HCT116 (cell line): ENCODE measurements around the gene SUGT1. TPM values are rescaled to one million over a fixed set of nuclear protein-coding genes. Genes with fewer than 3 reads are reported as not detected.

Source experiments
- ATAC-seq: fragments of 200-7000 bp; cut with Tn5 transposase; 2 replicates; pipeline ENCODE4 v1.9.1; 2020; ENCODE audit warnings: mild to moderate bottlenecking, moderate library complexity
- BruUV-seq: library from RNA; stranded (reverse); fragments of 400-500 nt; replicated peaks from 2 replicates; lab custom pipeline; 2021; lab: Mats Ljungman, UMichigan
- CTCF ChIA-PET: fragments of 300-600 bp; sonication (Branson Sonifier 250); formaldehyde crosslinking; loops from one replicate; lab custom pipeline; 2021; ENCODE audit warnings: antibody characterized with exemption; lab: Charles Lee
- POLR2A ChIA-PET: fragments of 300-600, 350-600 bp; sonication (Branson Sonifier 250); formaldehyde crosslinking; loops from one replicate; lab custom pipeline; 2021; ENCODE audit warnings: antibody characterized with exemption; lab: Charles Lee
- RAD21 ChIA-PET, 2 experiments: fragments of 300-600 bp; sonication (Branson Sonifier 250); formaldehyde crosslinking; loops; one replicate each; lab custom pipeline; 2023; ENCODE audit warnings: low total read pairs in 2 of 2; ENCODE audit not compliant: uncharacterized antibody in 2 of 2, unreplicated experiment in 2 of 2, low non-redundant PET in 1 of 2; lab: Charles Lee
- DNase-seq: peaks from one replicate; pipeline ENCODE4 v3.0.0-alpha.2; 2010; ENCODE audit warnings: low read depth, low spot score
- H2AFZ ChIP-seq: fragments of 200-600 bp; shearing (Covaris generic), sonication (generic); 2 replicates; pipeline ENCODE4 v1.6.1; 2017; ENCODE audit warnings: low read depth, mixed run types, mixed read lengths, antibody characterized with exemption, low read length; ENCODE audit not compliant: poor library complexity, severe bottlenecking
- H3K27ac ChIP-seq: 2 replicates; pipeline ENCODE4 v1.5.1; 2012; ENCODE audit warnings: low read depth, low read length
- H3K27me3 ChIP-seq: fragments of 200-600 bp; sonication (generic); 2 replicates; pipeline ENCODE4 v1.6.1; 2016; ENCODE audit warnings: mixed run types, low read length, mixed read lengths; ENCODE audit not compliant: insufficient read depth
- H3K36me3 ChIP-seq, 2 experiments: fragments of 200-500 bp in 1 of 2; fragments of 200-600 bp in 1 of 2; sonication (Bioruptor generic) in 1 of 2; sonication (generic) in 1 of 2; 2 replicates each; pipeline versions ENCODE4 v1.5.1 to v1.6.1; 2014 to 2016; ENCODE audit warnings: low read length in 2 of 2, inconsistent platforms in 1 of 2, mixed read lengths in 1 of 2, mixed run types in 1 of 2; ENCODE audit not compliant: insufficient read depth in 2 of 2, control insufficient read depth in 1 of 2
- H3K4me1 ChIP-seq, 2 experiments: fragments of 200-600 bp in 1 of 2; sonication (generic) in 1 of 2; 2 replicates each; pipeline versions ENCODE4 v1.5.1 to v1.6.1; 2012 to 2017; ENCODE audit warnings: low read length in 2 of 2, inconsistent platforms in 1 of 2, mild to moderate bottlenecking in 1 of 2, mixed read lengths in 1 of 2, mixed run types in 1 of 2, moderate library complexity in 1 of 2; ENCODE audit not compliant: insufficient read depth in 2 of 2, control insufficient read depth in 1 of 2
- H3K4me2 ChIP-seq: fragments of 200-600 bp; sonication (generic); 2 replicates; pipeline ENCODE4 v1.6.1; 2017; ENCODE audit warnings: mixed run types, low read length, mixed read lengths
- H3K4me3 ChIP-seq, 2 experiments: fragments of 200-600 bp in 1 of 2; sonication (generic) in 1 of 2; replicated peaks in 1 of 2; 2 replicates each; pipeline ENCODE4 v1.5.1; 2011 to 2016; ENCODE audit warnings: low read length in 2 of 2, control low read depth in 1 of 2, low read depth in 1 of 2, mild to moderate bottlenecking in 1 of 2, mixed read lengths in 1 of 2, mixed run types in 1 of 2
- H3K79me2 ChIP-seq: fragments of 200-600 bp; sonication (generic); 2 replicates; pipeline ENCODE4 v1.6.1; 2017; ENCODE audit warnings: mild to moderate bottlenecking, mixed run types, low read length, moderate library complexity, mixed read lengths; ENCODE audit not compliant: insufficient read depth
- H3K9ac ChIP-seq: fragments of 200-600 bp; sonication (generic); 2 replicates; pipeline ENCODE4 v1.6.1; 2016; ENCODE audit warnings: low read length, mixed read lengths
- H3K9me2 ChIP-seq: fragments of 200-600 bp; sonication (generic), shearing (Covaris generic); 2 replicates; pipeline ENCODE4 v1.6.1; 2017; ENCODE audit warnings: mixed run types, mild to moderate bottlenecking, moderate library complexity; ENCODE audit not compliant: insufficient read depth
- H3K9me3 ChIP-seq, 2 experiments: fragments of 200-500 bp in 1 of 2; fragments of 200-600 bp in 1 of 2; sonication (Bioruptor generic) in 1 of 2; sonication (generic) in 1 of 2; 2 replicates each; pipeline ENCODE4 v1.6.1; 2014 to 2017; ENCODE audit warnings: low read length in 2 of 2, mixed read lengths in 2 of 2, inconsistent platforms in 1 of 2, low read depth in 1 of 2, mild to moderate bottlenecking in 1 of 2, mixed run types in 1 of 2, moderate library complexity in 1 of 2; ENCODE audit not compliant: control insufficient read depth in 1 of 2, insufficient read depth in 1 of 2
- H4K20me1 ChIP-seq: fragments of 200-600 bp; sonication (generic), shearing (Covaris generic); 2 replicates; pipeline ENCODE4 v1.6.1; 2017; ENCODE audit warnings: mixed run types, mild to moderate bottlenecking, moderate library complexity; ENCODE audit not compliant: insufficient read depth
- ATF3 ChIP-seq: IDR thresholded peaks from 2 replicates; pipeline ENCODE4 v1.6.1; 2012
- CBX3 ChIP-seq: IDR thresholded peaks from 2 replicates; pipeline ENCODE4 v1.6.1; 2012; ENCODE audit warnings: low read depth
- CEBPB ChIP-seq: IDR thresholded peaks from 2 replicates; pipeline ENCODE4 v1.6.1; 2012; ENCODE audit warnings: low read depth
- ELF1 ChIP-seq: IDR thresholded peaks from 2 replicates; pipeline ENCODE4 v1.6.1; 2012; ENCODE audit warnings: low read depth, borderline replicate concordance
- EZH2 ChIP-seq: fragments of 200-600 bp; sonication (generic); IDR thresholded peaks from 2 replicates; pipeline ENCODE4 v1.6.1; 2017; ENCODE audit warnings: antibody characterized with exemption, mixed run types
- FOSL1 ChIP-seq: IDR thresholded peaks from 2 replicates; pipeline ENCODE4 v1.6.1; 2012; ENCODE audit warnings: low read depth
- JUND ChIP-seq: IDR thresholded peaks from 2 replicates; pipeline ENCODE4 v1.6.1; 2012
- MAX ChIP-seq: IDR thresholded peaks from 2 replicates; pipeline ENCODE4 v1.6.1; 2012
- POLR2AphosphoS5 ChIP-seq: IDR thresholded peaks from 2 replicates; pipeline ENCODE4 v1.6.1; 2011; ENCODE audit warnings: mild to moderate bottlenecking, low read depth, low read length, moderate library complexity
- RAD21 ChIP-seq: IDR thresholded peaks from 2 replicates; pipeline ENCODE4 v1.6.1; 2012; ENCODE audit warnings: low read depth, mild to moderate bottlenecking
- SIN3A ChIP-seq: IDR thresholded peaks from 2 replicates; pipeline ENCODE4 v1.6.1; 2012; ENCODE audit warnings: low read depth
- SRF ChIP-seq: IDR thresholded peaks from 2 replicates; pipeline ENCODE4 v1.6.1; 2012; ENCODE audit warnings: low read depth
- ZFX ChIP-seq: fragments of 450-650 bp; IDR thresholded peaks from 2 replicates; pipeline ENCODE4 v1.6.1; 2017
- ZNF274 ChIP-seq: fragments of 200-500 bp; sonication (Bioruptor generic); IDR thresholded peaks from 2 replicates; pipeline ENCODE4 v1.6.1; 2014; ENCODE audit warnings: mild to moderate bottlenecking, low read depth, low read length, inconsistent platforms
- intact Hi-C: fragments of 100-400 bp; cut with micrococcal nuclease; formaldehyde crosslinking; loops from 2 replicates; pipeline ENCODE4 v1.10.0; 2022
- total RNA-seq: library from RNA; stranded (reverse); gene quantifications from one replicate; pipeline ENCODE4 v1.2.1, GENCODE V29; 2021; ENCODE audit not compliant: unreplicated experiment
- TF ChIP-seq, protein P1 (sequence below): IDR thresholded peaks from 2 replicates; pipeline ENCODE4 v1.6.1; 2011; ENCODE audit warnings: mild to moderate bottlenecking, low read length, moderate library complexity; ENCODE audit not compliant: insufficient replicate concordance; ENCODE audit errors: extremely low read depth

The SUGT1 gene
- total RNA-seq, 1 experiment from 2014 or later, result 75.6 TPM

- ChIA-PET CTCF (no interaction called here), RAD21 (no interaction called here), POLR2A (no interaction called here)
- DNase-seq (no peak), ATAC-seq (no peak)
- Histone ChIP-seq H3K27me3 (no peaks in the 10 kb centered on the region), H3K4me3 (no peak overlapping the region), H3K9me3 (no peaks in the 10 kb centered on the region), H3K36me3 (no peaks in the 10 kb centered on the region), H2AFZ (no peak overlapping the region), H4K20me1 (no peaks in the 10 kb centered on the region), H3K79me2 (no peaks in the 10 kb centered on the region), H3K4me1 (no peaks in the 10 kb centered on the region), H3K9me2 (no peaks in the 10 kb centered on the region), H3K9ac (no peak overlapping the region), H3K27ac (no peak overlapping the region), H3K4me2 (no peak overlapping the region)
- TF ChIP-seq SIN3A, result no peak
- TF ChIP-seq MAX, result no peak
- TF ChIP-seq RAD21, result no peak
- no peak for TF ChIP-seq JUND
- TF ChIP-seq, protein P1, sequence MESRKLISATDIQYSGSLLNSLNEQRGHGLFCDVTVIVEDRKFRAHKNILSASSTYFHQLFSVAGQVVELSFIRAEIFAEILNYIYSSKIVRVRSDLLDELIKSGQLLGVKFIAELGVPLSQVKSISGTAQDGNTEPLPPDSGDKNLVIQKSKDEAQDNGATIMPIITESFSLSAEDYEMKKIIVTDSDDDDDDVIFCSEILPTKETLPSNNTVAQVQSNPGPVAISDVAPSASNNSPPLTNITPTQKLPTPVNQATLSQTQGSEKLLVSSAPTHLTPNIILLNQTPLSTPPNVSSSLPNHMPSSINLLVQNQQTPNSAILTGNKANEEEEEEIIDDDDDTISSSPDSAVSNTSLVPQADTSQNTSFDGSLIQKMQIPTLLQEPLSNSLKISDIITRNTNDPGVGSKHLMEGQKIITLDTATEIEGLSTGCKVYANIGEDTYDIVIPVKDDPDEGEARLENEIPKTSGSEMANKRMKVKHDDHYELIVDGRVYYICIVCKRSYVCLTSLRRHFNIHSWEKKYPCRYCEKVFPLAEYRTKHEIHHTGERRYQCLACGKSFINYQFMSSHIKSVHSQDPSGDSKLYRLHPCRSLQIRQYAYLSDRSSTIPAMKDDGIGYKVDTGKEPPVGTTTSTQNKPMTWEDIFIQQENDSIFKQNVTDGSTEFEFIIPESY, result no peak
- TF ChIP-seq ZFX, result no peak
- no peak for TF ChIP-seq ATF3
- no peak for TF ChIP-seq ELF1
- no peak for TF ChIP-seq CEBPB
- no peak for TF ChIP-seq EZH2
- no peak for TF ChIP-seq ZNF274
- no peak for TF ChIP-seq CBX3
- TF ChIP-seq POLR2AphosphoS5, result no peak
- no peak for TF ChIP-seq SRF
- no peak for TF ChIP-seq FOSL1
- intact Hi-C loops, result no loop called here
- no TSS peak for BruUV-seq
Observed at GRCh38 chr13:52711286-52711685, 58.6 kb downstream of the SUGT1 start.
